ENCODE results near the gene FYN.

FYN gene

GRCh38 chr6:111769365-111770152 lies 103.7 kb downstream of the FYN start:
- DNase-seq (ENCODE audit: low read depth) = no peak

GRCh38 chr6:111768431-111768770 lies 104.9 kb downstream of the FYN start:
- DNase-seq (ENCODE audit: low read depth) = no peak

GRCh38 chr6:111767752-111768430 lies 105.4 kb downstream of the FYN start:
- no peak for DNase-seq (ENCODE audit: low read depth)

DNA sequence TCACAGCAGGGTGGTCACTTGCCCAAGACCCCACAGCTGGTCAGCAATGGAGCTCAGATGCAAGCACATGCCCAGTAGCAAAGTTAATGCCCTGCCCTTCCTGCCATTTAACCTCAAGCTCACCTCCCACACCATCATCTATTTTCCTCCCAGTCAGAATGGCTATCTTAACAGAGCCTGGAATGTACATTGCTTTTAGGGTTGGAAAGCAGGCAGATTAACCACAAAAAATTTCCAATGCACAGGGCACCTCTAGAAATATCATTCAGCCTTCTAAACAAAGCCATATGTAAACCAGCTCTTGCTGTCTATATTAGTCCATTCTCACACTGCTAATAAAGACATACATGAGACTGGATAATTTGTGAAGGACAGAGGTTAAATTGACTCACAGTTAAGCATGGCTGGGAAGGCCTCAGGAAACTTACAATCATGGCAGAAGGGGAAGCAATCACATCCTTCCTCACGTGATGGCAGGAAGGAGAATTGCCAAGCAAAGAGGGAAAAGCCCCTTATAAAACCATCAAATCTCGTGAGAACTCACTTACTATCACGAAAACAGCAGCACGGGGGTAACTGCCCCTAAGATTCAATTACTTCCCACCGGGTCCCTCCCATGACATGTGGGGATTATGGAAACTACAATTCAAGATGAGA lies 106.9 kb downstream of the FYN start:
- no peak for DNase-seq (ENCODE audit: low read depth)

- no peak for DNase-seq (ENCODE audit: low read depth)
These were observed 107.5 kb downstream of the FYN start for GRCh38 chr6:111765763-111766162.

- DNase-seq (ENCODE audit: low read depth) = no peak
These were observed 108.7 kb downstream of the FYN start for GRCh38 chr6:111764238-111765175.

DNA sequence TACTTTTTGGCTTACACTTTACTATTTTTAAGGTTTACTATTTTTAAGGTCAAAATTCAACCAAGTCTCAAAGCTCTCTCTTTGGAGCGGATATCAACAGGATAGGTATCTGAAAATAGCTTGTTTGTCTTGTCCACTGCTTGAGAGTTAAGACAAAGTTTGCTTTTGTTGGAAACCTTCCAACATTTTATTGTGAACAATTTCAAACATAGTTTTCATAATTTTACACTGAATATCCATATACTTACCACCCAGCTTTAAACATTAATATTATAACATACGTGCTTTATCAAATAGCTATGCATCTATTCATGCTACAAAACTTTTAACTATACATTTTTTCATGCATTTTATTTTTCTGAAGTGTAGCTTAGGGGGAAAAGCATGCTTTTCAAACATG lies 109.9 kb downstream of the FYN start:
- no peak for DNase-seq (ENCODE audit: low read depth)

GRCh38 chr6:111761783-111762312 lies 111.4 kb downstream of the FYN start:
- DNase-seq (ENCODE audit: low read depth) = no peak

- DNase-seq (ENCODE audit: low read depth) = no peak
These were observed 112.0 kb downstream of the FYN start for GRCh38 chr6:111761212-111761611.

DNA sequence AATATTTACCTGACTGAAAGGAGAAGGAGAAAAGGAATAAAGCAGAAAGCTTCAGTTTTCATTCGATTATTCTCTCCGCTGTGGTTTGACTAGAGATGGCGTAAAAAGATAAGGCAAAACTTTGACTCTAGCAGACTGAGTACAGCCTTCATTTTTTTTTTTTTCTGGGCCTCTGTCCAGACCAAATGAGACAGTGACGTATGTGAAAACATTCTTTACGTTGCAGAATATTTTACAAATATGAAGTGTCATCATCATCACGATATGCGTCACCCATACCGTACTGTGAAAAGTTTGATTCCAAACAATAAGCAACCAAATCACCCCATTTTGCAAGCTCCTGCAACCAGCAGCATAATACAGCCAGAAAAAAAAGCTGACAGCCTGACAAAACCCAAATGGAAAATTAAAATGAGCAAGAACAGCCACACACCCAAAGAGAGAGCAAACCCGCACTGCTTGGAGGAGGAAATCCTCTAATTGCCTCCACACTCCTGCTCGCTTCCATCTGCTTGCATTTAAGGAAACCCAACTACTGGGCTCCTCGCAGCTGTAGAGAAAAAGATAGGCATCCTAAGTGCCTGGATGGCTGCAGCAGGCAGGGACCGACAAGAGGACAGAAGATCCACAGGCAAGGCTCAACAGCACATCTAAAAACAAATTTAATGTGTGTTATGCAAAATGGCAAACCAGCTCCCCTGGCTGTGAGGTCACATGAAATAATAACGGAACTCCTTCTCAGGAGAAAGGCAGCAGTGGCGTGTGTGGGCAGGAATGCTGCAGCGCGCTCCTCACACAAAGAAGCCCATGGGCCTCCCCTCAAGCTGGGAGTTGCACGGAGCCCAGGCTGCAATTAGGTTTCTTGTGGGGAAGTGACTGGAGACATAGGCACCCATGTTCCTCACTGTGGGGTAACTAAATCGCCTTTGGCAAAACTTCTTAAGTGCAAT lies 113.1 kb downstream of the FYN start:
- no peak for DNase-seq (ENCODE audit: low read depth)

GRCh38 chr6:111759331-111759835 lies 113.9 kb downstream of the FYN start:
- DNase-seq (ENCODE audit: low read depth) = no peak

- no peak for DNase-seq (ENCODE audit: low read depth)
These were observed 114.5 kb downstream of the FYN start for GRCh38 chr6:111758608-111759329.

GRCh38 chr6:111757342-111757741 lies 115.9 kb downstream of the FYN start:
- no peak for DNase-seq (ENCODE audit: low read depth)

DNA sequence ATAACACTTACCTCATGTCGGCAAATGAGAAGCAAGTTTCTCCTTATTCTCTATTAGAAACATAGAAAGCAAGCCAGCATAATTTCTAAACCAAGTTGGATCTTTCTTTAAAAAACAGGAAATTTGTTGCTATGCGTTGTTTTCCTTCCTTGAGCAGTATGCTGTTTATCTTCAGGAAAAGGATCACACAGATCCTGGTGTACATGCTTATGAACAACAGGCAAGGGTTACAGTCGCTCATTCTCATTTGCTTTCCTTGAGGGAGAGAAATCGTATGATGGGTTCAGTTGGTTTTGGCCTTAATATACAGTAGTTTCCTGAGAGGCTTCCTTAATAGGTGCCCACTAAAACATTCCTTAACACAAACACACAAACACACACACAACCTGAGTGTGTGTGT lies 118.8 kb downstream of the FYN start:
- DNase-seq (ENCODE audit: low read depth) = no peak

GRCh38 chr6:111753573-111753972 lies 119.7 kb downstream of the FYN start:
- no peak for DNase-seq (ENCODE audit: low read depth)

- DNase-seq (ENCODE audit: low read depth) = no peak
These were observed 120.8 kb downstream of the FYN start for GRCh38 chr6:111752476-111752875.

DNA sequence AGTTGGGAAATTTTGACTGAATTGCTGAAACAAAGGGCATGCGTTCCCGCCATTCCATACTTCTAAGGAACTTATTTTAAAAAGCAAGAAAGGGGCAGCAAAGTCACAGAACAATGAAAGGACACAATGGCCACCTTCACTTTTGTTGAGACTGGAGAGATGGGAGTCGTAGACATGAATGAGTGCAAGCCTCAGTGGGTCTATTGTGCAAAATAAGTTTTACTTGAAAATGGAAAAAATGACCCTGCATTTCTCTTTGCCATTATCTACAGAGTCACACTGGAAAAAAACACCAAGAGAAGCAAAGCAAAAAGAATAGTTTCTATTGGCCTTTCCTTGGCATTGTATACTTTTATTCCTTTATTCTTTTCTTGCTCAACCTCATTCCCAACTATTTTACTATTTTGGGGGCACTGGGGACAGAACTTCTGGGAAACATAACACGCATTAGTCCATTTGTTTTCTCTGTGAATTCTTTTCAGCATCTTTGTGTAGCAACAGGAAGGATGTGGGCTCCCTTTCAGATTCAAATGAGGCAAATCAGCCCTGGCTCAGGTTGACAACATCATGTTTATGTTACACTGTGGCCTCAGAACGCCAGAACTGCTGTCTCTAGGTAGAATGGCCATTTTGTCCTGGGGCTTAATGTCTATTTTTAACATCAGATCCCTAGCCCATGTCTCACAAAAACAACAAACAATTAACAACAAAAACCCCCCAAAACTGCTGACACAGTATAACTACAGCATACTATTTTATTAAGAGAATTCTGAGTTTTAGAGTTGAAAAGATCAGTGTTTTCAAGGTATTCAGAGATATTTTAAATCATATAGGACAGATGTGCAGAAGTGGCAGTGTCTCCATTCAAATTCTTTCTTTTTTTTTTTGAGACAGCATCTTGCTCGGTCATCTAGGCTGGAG lies 122.2 kb downstream of the FYN start:
- DNase-seq (ENCODE audit: low read depth) = no peak

- no peak for DNase-seq (ENCODE audit: low read depth)
These were observed 123.1 kb downstream of the FYN start for GRCh38 chr6:111750153-111750552.

DNA sequence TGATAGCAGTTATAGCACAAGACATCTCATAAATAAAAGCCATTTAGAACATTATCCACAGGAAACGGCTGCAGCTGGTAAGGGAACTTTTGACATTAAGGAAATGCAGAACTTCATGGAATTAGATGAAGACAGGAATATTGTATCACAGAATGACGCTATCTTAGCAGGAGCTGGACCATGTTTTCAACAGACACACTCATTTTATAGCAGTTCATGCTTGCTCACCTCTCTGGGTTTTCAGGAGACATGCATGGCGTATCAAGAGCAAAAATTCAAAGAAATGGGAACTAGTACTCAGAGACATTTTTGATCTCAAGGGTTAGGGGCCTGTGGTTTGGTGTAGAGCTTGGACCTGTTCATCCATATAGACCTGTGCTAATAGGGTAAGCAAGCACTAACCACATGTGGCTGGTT lies 125.0 kb downstream of the FYN start:
- no peak for DNase-seq (ENCODE audit: low read depth)
